HG03280 (cell line): ENCODE measurements around the gene ANK3.
"Not testable (repeated sequence)": the region's sequence is repeated elsewhere in the genome, so short reads cannot be mapped to it uniquely, and the experiment has no call there.

Experiments
- ATAC-seq: cut with Tn5 transposase; IDR thresholded peaks from one replicate; pipeline ENCODE4 v1.9.1; 2021; ENCODE audit warnings: mild to moderate bottlenecking, moderate library complexity; ENCODE audit not compliant: unreplicated experiment

Gene ANK3

GRCh38 chr10:60043561-60044241 is 346.0 kb downstream of the ANK3 start:
- ATAC-seq: no peak

- no peak for ATAC-seq
Measured at GRCh38 chr10:60042914-60043313, 346.8 kb downstream of the ANK3 start.

DNA sequence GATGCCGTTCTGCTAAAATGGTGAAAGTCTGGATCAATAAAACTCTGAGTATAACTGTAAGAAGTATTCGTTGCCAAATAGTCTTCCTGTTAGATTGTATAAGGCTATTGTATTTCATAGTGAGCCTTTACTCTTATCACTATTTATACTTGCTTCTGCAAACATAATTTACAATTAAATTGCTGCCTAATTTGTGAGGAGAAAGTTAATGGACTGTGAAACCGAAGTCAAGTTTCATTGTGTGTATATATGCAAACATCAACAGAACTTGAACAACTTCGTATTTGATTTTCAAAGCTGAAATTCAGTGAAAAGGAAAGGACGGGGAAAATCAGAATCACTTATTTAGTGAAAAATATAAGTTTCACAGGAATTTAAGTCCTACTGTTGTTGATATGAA is 347.4 kb downstream of the ANK3 start:
- no peak for ATAC-seq

- no peak for ATAC-seq
Measured at GRCh38 chr10:60041489-60042133, 348.1 kb downstream of the ANK3 start.

GRCh38 chr10:60040014-60040662 is 349.5 kb downstream of the ANK3 start:
- ATAC-seq: no peak

GRCh38 chr10:60035984-60036383 is 353.7 kb downstream of the ANK3 start:
- no peak for ATAC-seq

DNA sequence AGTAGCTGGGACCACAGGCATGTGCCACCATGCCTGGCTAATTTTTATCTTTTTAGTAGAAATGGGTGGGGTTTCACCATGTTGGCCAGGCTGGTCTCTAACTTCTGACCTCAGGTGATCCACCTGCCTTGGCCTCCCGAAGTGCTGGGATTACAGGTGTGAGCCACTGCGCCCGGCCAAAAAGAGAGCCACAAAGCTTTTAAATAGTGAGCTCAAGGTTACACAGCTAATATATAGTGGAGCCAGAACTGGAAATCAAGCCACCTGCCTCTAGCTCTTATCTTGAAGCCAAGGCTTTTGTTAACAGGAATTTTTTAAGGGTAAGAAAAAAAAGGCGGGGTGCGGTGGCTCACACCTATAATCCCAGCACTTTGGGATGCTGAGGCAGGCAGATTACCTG is 354.3 kb downstream of the ANK3 start:
- not testable (repeated sequence) for ATAC-seq

DNA sequence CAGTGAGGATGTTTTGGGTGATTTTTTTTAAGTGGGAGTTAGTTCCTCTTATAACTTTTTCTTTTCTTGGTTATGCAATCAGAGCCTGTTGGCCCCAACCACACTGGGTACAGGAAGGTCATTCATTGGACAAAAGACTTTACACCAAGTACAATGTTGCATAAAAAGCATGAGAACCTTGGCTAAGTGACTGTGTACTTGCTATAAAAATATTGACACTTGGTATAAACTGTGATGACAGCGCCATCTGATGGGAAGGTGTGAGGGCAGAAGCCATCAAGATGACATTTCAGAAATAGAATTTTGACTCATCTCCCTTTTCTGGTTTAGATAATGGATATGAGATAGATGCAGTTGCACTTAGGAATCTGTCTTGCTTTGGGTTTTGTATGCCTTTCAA is 357.0 kb downstream of the ANK3 start:
- no peak for ATAC-seq

DNA sequence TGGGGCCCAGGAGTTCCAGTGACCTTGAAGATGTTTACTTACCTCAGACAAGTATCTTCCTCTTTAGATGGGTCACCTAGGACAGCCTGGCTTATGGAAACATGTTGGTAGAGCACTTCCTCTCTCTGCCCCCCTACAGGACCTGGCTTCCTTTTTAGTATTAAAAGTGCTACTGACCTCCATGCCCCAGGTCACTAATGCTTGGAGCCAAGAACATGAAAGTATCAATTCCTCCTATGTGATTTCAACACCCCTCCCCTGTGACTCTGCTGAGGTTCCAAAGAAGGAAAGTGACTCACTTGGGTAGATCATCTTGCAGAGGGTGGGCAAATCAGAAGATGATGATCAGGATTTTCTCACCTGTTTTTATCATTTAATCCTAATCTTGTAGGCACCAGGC is 358.0 kb downstream of the ANK3 start:
- ATAC-seq: no peak

DNA sequence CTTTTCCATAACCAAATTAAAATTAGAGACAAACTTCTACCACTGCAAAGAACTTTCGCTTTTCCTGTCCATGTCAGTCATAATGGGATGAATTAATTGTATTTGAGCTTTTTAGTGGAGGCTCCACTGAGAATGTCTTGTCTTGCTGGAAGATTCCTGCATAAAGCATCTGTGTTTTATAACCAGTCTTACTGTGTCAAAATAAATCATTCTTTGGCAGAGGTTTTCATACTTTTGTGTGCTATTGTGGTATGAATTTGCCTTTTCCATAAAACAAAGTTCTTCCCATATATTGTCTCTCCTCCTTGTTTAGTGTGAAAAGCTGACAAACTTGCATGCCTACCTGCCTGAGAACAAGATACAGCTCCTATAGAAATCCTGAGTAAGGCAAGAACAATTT is 358.5 kb downstream of the ANK3 start:
- no peak for ATAC-seq

- no peak for ATAC-seq
Measured at GRCh38 chr10:60029475-60029874, 360.2 kb downstream of the ANK3 start.

DNA sequence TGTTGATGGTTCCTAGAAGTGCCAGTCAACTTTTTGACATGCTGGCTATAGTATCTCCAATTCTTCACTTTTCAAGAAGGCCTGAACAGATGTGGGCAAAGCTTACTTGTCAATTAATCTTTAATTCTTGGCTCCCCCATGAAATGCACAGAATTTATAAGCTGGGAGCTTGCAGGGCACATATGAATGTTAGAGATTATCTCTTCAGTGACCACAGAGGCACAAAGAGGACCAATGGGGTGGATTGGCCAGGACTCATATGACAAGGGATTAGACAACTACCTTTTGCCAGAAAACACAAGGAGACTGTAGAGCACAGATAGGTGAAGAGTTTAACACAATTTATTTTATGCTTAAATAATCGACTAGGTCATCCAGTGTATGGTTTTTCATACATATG is 361.6 kb downstream of the ANK3 start:
- no peak for ATAC-seq

DNA sequence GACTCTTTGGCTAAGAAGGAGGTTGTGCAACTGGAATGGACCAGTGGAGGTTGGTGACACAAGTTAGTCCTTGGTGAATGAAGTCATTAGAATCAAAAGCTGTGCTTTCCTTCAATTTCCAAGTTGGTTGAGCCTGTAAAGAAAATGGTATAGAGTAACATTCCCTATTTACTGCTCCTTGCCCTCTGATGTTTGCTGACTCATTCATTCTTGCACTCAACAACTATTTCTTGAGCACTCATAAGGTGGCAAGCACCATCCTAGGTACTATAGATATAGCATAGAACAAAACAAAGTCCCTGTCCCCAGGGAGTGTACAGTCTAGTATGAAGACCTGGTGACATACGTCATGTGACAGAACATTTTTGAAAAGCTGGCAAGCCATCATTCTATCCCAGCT is 364.4 kb downstream of the ANK3 start:
- ATAC-seq: no peak

- no peak for ATAC-seq
Measured at GRCh38 chr10:60024506-60024905, 365.2 kb downstream of the ANK3 start.

DNA sequence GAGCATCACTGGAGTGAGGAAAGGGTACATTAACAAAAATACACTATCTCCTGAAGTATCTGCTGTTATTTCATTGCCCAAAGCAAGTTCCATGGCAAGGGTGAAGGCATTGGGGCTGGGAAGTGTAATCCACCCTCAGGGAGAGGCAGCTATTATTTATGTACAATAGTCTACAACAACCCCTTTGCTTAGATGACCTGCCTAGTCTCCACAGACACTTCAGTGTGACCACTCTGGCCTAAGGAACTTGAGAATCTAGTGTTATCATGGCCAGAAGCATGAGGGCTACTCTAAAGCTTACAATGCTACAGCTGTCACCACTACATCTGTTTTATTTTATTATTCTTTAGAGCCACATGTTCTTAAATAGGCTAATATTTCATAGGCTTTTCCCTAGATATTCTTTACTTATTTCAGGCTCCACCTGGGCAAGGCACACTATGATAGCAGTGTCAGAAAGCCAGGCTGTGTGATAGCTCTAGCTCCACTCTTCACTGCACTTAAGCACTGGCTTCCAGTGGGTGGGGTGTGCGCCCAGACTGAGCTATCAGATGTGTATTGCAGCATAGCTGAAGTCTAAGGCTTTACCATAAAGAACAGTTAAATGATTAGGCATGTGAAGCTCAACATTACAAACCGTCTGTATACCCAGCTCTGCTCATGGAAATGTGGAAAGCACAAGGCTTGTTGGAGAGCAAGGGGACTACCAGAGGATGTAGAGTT is 366.4 kb downstream of the ANK3 start:
- ATAC-seq: no peak

GRCh38 chr10:60021361-60021760 is 368.3 kb downstream of the ANK3 start:
- ATAC-seq: no peak

- ATAC-seq: no peak
Measured at GRCh38 chr10:60016794-60017193, 372.9 kb downstream of the ANK3 start.

- ATAC-seq: no peak
Measured at GRCh38 chr10:60009710-60010383, 379.8 kb downstream of the ANK3 start.

DNA sequence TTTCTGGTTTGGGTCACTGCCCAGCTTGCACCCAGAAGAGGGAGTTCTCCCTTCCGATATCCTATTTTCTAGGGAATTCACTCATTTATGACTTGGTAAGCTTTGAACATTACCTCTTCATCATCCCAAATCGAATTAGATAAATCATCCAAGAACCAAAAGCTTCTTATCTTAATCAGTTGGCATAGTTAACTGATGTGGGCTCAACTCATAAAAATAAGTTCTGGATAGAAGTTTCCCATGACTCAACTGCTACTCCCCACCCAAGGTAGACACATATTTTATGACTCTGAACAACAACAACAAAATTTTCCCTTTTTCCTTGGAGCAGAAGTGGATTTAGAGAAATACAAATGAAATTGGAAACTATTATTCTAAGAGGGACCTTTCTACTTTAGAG is 380.4 kb downstream of the ANK3 start:
- no peak for ATAC-seq

DNA sequence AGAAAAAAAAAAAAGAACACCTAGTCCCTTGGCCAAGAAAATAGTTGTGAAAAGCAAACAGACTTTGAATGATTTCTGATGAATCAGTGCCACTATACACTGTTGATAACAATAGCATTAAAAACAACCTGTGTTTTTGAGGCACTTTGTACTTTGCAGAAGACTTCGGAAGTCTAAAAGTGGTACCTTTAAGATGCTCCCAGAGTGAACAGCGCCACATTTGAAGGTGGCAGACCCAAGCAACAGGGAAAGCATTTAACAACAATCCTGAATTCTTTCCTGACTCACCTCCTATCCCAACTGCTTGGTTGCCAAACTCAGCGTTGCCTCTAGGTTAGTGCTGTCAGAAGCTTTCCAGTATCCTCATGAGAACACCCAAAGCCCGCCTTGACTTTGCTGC is 380.9 kb downstream of the ANK3 start:
- ATAC-seq: no peak

DNA sequence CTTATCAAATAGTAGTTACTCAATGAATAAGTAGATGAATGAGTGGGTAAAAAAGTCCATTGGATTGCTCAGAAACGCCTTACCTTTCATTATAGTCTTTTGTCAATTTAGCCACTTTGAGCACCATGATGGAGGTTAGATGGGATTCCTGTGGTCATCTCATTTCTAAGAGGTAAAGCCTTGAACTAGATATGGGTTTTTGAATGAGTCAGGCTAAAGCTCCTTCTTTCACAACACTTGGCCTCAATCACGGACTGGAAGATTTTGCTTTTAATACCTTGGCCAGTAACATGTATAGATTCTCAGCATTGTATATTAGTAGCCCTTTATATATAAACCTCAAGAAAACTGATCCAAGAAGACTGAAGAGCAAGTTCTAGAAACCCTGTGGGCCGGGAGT is 383.6 kb downstream of the ANK3 start:
- no peak for ATAC-seq
